ENCODE results near the gene CEBPA.
"Not testable (repeated sequence)": the region's sequence is repeated elsewhere in the genome, so short reads cannot be mapped to it uniquely, and the experiment has no call there.

Gene CEBPA

DNA sequence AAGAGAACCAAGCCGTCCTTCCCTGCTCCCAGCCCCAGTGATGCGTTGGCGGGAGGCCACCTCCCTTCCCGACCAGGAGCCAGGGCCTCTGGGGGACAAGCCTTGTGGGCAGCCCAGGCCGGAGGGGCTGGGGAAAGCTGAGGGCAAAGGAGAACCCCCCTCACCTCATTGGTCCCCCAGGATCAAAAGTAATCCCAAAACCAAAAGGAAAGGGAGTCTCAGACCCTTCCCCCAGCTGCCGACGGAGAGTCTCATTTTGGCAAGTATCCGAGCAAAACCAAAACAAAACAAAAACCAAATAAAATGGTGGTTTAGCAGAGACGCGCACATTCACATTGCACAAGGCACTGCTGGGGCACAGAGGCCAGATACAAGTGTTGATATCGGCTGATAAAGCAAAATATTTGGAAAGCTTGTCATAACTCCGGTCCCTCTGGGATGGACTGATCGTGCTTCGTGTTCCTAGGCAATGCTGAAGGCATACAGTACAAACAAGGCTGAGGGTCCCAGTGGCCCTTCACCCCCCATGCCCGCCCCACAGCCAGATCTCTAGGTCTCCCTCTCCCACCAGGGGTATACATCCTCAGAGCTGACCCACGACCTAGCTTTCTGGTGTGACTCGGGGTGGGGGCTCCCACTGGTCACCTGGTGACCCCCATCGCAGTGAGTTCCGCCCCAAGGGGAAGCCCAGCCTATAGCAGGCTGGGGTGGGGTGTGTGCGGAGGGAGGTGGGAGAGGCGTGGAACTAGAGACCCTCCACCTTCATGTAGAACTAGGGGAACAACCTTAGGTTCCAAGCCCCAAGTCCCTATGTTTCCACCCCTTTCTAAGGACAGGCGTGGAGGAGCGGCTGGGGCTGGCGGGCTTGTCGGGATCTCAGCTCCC lies 2.1 kb downstream of the CEBPA start:
- no peak for DNase-seq

DNA sequence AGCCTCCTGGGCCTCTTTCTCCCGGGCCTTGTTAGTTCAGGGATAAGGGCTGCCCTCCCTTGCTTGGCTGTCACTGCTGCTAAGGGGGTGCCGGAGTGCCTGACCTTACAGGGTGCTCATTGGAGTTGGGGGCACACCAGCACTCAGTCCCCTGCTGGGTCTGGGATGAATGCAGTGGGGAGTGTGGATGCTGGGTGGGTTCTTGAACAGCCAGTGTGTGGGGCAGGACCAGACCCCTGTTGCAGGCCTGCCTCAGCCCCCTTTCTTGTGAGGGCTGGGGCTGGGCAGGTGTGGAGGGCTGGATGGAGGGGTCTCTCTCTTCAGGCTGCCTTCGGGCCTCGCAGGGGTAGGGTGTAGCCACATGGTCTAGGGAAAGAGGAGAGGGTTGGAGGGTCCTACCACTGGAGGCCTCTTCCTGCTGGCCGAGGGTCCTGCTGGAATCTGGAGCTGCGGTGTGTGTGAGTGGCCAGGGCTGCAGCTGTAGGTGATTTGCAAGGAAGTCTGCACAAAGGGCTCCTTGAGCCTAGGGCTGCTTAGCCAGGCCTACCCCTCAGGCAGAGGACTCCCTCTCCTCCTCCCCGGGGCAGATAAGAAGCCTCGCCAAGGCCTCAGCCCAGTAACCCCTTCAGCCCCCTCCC lies 3.2 kb downstream of the CEBPA start:
- no peak for DNase-seq

DNA sequence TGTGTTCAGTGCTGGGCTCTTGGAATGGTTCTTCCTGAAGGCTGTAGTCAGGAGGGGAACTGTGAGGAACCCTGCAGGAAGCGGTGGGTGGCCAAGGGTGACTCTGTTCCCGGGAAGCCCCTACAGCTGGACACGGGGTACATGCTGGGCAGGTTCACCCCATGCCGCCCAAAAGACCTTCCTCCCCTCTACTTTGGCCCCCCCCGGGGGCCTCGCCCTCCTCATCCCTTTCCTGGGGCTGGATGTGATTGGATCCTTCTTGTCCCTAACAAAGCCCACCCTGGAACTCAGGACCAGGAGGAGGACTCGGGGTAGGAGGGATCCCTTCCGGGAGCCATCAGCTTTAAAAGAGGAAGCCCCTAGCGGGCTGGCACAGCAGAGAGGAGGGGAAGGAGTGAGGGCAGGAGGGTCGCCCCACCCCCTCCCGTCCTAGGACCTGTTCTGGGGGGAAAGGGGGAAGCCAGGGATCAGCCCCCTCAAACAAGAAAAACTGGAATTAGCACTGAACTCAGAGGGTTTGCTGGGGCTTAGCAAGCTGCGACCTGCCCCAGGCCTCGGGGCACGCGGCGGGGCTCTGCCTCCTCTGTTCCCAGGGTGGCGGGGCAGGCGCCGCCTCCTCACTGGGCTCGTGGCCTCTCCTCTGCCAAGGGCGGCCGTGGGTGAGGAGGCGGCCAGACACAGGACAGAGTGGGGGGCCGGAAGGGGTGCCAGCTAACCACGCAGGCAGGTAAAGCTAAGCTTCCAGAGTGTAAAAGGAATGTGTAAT lies 4.0 kb downstream of the CEBPA start:
- peak; percentile 26 for DNase-seq

DNA sequence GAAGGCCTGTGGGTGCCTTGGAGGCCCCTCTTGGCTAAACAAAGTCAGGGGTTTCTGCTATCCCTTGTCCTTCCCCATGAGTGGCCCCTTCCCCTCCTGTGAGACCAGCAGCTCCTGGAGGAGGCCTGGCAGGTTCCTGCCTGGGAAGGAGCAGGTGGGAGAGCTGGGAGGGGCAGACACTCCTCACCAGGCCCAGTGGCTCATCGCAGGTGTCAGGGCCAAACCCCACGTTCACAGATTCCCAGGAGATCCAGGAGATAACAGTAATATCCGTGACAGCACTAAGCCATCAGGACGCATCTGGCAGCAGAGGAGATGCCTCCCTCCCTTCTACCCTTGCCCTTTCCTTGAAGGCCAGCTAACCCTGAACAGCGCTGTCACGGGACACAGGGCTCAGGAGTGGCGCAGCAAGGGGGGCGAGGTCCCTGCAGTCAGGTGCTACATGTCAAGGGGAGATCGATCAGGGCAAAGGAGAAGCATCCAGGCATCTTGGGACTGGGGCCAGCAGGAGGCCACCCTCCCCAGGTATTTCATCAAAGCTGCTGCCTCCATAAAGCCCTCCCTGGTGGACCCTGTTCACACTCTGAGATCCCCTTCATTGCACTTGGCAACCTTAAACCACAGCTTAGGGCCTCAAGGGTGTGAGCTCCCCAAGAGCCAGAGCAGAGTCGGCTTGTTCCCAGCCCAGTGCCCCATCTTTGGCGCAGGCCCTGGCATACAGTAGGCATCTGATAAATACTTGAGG lies 4.8 kb downstream of the CEBPA start:
- no peak for DNase-seq

DNA sequence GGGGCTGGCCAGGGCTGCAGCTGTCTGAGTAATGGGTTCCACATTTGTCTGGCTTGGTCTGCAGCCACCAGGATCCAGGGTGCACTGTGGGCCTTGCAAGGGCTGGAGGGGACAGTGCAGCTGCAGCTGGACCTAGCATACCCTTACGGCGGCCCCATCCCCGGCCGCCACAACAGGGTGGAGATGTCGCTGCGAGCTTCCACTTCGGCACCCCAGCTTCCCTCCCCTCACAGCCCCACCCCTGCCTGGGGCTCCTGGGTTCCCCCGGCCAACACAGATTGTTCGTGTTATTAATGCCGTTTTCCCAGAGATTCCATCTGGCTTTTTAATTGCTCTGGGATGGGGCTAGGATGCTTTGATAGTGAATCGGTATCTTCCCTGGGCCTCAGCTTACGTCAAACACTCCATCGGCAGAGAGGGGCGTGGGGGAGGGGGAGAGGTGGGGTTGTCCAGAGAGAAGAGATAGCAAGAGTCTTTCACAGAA lies 5.8 kb downstream of the CEBPA start:
- DNase-seq = peak; percentile 9

DNA sequence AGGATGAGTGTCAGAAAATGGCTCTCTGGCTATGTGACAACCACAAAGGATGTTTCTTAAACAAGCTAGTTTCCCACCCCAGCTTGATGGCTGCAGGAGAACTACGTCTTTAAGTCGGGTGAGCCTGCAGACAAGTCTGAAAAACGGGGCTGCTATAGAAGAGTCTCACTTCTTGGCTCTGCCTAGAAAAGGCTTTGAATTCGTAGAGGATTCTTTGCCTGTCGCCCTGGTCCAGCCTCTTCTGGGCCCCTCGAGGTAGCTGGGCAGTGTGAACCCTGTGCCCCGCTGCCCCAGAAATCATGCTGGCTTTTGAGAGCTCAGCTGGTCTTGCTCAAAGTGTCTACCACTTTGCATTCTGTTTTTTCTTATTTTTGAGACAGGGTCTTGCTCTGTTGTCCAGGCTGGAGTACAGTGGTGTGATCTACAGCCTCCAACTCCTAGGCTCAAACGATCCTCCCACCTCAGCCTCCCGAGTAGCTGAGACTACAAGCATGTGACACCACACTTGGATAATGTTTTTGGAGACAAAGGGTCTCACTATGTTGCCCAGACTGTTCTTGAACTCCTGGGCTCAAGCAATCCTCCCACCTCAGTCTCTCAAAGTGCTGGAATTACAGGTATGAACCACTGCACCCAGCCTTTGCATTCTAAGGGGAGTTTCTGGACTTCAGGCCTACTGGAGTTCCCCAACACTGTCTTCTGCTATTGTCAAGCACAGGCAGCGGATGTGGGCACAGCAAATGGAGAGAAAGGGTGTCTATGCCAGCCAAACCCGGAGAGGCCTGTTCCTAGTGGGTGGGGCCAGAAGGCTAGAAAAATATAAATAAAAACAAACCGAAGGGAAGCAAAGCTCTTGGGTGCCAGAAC lies 6.5 kb downstream of the CEBPA start:
- no peak for DNase-seq

DNA sequence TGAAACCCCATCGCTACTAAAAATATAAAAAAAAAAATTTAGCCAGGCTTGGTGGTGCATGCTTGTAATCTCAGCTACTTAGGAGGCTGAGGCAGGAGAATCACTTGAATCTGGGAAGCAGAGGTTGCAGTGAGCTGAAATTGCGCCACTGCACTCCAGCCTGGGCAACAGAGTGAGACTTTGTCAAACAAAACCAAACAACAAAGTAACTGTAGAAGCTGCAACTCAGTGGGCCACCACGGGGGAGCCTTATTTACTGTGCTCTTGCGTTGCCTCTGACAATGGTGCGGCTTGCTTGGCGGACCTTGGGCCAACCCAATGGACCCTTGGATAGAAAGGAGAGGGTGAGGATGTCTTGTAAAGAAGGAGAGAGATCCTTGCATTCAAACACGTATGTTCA lies 7.3 kb downstream of the CEBPA start:
- not testable (repeated sequence) for DNase-seq

DNA sequence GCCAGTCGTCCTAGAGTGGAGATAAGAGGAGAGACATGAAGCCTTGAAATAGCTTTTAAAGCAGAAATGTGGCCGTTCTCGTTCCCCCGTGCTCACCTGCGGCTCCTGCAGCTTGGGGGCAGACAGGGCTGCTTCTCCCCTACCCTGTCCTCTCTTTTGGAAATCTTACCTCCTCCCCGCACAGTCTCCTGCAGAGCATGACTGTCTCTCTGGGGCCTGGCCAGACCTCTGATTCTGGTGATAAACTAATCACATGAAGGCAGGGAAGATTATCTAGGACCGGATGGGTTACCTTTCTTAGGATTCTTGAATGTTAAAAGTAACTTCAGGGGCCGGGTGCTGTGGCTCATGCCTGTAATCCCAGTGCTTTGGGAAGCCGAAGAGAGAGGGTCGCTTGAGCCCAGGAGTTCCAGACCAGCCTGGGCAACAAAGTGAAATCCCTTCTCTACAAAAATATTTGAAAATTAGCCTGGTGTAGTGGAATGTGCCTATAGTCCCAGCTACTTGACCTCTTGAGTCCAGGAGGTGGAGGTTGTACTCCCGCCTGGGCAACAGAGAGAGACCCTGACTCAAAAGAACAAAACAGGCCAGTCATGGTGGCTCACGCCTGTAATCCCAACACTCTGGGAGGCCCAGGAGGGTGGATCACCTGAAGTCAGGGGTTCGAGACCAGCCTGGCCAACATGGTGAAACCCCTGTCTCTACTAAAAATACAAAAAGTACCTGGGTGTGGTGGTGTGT lies 8.1 kb downstream of the CEBPA start:
- DNase-seq = no peak

DNA sequence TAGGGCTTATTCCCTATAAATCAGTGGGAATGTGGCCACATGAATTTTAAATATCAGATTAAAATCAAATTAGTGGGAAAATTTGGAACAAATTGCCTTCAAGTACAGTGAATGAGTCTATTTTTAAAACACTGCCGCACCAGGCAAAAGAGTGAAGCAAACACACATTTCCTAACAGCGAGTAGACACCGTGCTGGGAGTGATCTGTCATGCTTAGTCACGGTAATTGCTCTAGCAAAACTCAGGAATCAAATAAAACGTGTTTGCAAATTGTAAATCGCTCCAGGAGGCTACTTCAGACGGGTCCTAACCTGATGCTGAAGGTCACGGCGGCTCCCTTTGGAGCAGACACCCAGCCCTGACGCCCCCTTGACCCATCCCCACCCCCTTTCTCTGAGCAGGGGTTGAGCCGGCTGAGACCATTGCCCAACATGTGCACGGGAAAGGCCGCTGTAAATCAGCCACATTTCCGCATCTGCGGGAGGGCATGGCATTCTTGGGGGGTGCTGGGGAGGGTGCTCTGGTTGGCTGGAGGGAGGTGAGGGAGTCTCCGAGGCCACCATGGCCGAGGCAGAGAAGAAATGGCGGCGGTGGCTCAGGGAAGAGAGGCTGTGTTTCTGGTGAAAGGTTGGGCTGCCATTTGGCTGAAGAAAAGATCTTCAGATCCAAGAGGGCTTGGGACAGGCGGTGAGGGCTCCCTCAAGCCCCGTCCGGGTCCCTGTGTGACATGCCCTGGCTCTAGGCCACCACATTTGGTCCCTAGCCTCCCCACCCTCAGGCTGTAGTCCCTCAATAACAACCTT lies 8.9 kb downstream of the CEBPA start:
- DNase-seq = peak; percentile 89

DNA sequence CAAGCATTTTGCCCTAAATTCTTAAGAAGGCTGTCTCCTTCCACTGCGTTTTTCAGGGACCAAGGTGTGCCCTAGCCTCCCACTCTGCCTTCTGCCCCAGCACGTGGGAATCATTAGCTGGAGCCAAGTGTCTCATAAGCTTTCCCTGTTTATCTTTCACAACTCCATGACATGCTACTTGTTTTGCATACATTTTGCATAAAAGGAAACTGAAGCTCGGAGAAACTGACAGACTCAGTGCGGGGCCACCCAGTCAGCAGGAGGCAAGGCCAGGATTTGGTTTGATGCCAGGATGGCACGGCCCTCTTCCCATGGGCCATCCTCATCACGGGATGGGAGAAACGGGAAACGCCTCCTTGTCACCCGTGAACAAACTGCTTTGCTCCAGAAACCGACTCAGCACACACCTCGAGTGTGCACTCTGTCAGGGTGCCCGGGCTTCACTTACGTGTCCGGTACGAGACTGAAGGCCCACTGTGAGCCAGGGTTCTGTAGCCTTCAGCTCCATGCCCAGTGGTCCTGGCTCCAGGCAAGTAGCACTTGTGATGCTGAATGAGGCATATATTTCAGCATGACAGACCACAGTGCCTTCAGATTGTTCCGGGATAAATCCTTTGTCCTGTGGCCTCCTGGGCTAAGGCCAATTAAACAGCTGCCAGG lies 9.6 kb downstream of the CEBPA start:
- DNase-seq = peak; percentile 80

DNA sequence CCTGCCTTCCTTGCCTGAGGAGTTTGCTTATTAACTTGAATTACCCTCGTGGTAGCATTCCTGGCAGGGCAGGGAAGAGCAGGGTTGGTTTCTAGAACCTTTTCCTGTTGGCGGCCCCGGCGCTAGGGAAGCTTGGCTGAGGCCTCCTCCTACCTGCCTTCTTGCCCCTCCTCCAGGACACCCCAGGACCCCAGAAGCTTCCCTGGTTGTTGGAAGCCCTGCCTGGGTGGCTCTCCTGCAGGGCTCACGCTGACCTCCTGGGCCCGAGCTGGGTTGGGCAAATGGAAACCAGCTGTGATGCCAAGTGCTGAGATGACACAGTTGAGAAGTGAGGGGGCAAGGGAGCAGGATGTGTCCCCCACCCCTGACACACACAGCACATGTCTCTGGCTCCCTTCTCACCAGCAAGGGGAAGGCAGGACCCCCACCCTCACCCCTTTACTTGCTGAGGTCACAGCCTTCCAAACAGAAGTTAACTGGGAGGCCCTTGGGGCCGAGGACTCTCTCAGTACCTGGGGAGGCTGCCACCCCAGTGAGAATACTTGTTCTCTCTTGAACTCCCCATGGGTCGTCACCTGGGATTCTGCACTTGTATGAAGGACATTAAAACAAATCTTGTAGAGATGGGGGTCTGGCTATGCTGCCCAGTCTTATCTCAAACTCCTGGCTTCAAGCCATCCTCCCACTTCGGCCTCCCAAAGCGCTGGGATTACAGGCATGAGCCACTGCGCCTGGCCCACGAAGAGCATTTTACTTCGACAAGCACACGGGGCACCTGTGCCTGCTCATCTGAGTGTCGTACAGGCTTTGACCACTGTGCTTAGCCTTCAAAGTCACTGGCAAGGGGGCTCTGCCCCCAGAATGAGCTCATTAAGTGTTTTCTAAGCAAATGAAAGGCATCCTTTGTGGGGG lies 10.5 kb downstream of the CEBPA start:
- no peak for DNase-seq

DNA sequence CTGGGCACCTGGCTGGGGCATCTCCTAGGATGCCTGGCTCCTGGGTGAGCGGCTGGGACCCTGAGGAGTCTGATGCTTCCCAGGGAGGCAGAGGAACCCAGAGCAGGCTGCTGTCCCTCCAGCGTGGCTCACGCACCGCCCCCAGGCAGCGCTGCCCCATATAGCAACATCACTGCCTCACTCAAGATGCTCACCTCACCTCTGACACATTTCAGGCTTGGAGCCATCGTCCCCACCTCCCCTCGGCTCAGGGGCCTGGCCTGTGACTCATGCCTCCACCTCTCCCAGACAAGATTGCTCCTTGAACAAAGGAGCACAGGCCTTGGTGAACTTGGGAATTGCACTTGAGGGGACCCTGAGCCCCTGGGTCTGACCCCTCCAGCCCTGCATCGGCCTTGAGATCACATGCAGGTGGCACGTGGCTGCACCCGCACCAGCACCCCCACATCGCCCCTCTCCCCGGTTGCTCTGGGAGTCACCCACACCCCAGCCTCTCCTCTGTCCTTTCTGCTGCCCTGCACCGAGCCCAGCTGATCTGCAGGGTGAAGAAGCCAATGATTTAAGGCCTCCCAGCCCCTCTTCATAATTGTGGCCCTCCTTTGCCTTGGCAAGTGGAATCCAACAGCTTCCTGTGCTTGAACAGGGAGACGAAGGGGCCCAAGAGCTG lies 11.2 kb downstream of the CEBPA start:
- DNase-seq = no peak

DNA sequence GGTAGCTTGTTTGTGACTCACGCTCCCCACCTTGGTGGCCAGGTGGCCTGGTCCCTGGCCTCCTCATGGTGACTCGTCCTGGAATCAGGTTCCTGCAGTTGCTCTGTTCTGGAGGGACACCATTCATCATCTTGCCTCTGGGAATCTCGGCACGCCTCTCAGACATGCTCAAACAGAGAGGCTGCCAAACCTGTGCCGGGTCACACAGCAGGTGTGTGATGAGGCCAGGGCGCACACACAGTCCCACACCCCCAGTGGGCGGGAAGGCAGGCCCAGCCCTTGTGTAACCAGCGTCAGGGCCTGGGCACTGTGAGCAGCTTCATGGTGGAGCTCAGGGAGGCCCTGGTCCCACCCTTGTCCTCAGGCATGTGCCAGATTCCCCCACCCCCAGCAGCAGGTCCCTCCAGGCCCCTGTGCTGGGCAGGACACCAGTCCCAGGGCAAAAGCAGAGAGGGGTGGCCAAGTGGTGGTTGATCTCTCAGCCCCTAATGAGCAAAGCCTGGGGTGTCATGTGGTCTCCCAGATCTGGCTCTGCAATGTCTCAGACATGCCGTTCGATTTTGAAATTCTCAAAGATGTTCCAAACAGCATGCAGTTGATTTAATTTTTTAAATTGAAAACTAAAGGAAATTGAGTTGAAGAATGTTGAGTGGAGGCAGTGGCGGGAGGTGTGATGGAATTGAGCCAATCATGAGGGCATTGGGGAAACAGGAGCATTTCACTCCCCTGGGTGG lies 12.1 kb downstream of the CEBPA start:
- no peak for DNase-seq

DNA sequence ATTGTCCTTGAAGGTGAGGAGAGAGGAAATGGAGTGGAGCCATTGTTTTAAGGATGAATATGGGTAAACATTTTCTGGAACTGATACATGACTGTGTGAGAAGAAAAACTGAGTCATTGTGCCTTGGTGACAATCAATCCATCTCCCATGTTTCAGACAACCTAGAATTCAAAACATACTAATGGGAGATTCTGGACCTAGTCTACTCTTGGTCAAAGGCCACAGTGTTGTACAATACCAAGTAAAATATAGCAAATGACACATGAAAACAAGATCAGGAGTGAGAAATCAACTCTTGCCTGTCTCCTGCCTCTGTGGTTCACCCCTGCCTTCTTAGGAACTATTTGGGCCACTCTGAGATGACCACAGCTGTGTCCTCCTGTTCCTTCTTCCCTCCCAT lies 13.1 kb downstream of the CEBPA start:
- DNase-seq = no peak

DNA sequence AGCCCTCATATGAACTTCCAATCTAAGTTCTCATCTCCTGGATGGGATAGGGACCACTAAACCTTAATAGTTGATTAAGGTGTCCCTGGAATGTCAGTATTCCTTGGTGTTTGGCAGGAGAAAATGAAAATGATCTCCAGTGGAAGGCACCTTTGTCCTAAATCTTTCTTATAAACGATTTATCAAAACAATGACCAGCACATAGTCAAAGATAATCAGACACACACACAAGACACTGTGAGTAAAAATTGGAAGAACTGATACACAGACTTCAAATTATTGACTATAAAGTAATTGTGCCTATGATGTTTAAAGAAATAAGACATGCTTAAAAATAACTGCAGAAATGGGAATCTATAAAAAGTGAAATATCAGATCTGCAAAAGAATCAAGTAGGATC lies 13.7 kb downstream of the CEBPA start:
- DNase-seq = no peak

DNA sequence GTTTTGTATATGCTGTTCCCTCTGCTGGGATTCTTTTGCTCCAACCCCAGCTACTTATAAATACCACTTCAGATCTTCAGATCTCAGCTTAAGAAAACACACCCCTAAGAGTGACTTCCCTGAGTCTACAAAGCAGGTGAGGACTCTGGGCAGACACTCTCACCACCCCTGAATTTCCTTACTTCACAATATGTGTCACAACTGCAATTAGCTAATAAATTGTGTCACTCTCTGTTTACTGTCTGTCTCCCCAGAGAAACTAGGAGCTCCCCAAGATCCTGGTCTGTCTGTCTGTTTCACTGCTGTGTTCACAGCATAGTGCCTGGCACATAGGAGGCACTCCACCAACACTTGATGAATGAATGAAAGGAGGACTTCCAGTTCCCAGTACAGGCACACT lies 14.4 kb downstream of the CEBPA start:
- DNase-seq = no peak

DNA sequence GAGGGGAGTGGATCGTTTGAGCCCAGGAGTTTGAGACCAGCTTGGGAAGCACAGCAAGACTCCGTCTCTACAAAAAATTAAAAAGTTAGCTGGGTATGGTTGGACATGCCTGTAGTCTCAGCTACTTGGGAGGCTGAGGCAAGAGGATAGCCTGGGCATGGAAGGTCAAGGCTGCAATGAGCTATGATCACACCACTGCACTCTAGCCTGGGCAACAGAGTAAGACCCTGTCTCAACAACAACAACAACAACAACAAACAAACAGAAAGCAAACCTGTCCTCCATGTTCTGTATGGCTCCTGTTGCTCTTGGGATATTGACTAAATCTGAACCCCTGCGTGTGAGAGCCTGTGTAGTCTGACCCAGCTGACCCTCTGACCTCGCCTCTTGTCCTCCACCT lies 14.9 kb downstream of the CEBPA start:
- DNase-seq = no peak

All from NCI-H69 (cell line).